OCI-LY7 (cell line): Measurements from ENCODE around the gene EFNA5. TPM values are rescaled to one million over a fixed set of nuclear protein-coding genes. Genes with fewer than 3 reads are reported as not detected.

Source experiments
- Bru-seq: library from RNA; stranded (reverse); fragments of 400-500 nt; gene quantifications from one replicate; lab custom pipeline; 2021; lab: Mats Ljungman, UMichigan
- BruChase-seq, 2 experiments: library from RNA; stranded (reverse); fragments of 400-500 nt; gene quantifications; one replicate each; lab custom pipeline; 2021; lab: Mats Ljungman, UMichigan
- BruUV-seq: library from RNA; stranded (reverse); fragments of 400-500 nt; replicated peaks from 2 replicates; lab custom pipeline; 2021; lab: Mats Ljungman, UMichigan
- CTCF ChIA-PET: fragments of 300-600 bp; sonication (Branson Sonifier 250); formaldehyde crosslinking; loops from one replicate; lab custom pipeline; 2022; ENCODE audit warnings: antibody characterized with exemption; ENCODE audit not compliant: unreplicated experiment; lab: Charles Lee
- POLR2A ChIA-PET: fragments of 300-600 bp; sonication (Branson Sonifier 250); formaldehyde crosslinking; loops from one replicate; lab custom pipeline; 2022; ENCODE audit warnings: antibody characterized with exemption; lab: Charles Lee
- DNase-seq: peaks from one replicate; pipeline ENCODE4 v3.0.0-alpha.2; 2015; ENCODE audit warnings: low spot score
- H2AFZ ChIP-seq: fragments of 200-600 bp; sonication (generic), shearing (Covaris generic); 2 replicates; pipeline ENCODE4 v1.6.1; 2014; ENCODE audit warnings: mild to moderate bottlenecking, antibody characterized with exemption, low read length, moderate library complexity
- H3K27ac ChIP-seq: fragments of 200-600 bp; sonication (generic); 2 replicates; pipeline ENCODE4 v1.5.1; 2014; ENCODE audit warnings: mixed run types, low read depth, mild to moderate bottlenecking, moderate library complexity, low read length, inconsistent platforms; ENCODE audit not compliant: poor library complexity, severe bottlenecking
- H3K36me3 ChIP-seq: fragments of 200-600 bp; sonication (generic); 2 replicates; pipeline ENCODE4 v1.6.1; 2014; ENCODE audit warnings: mild to moderate bottlenecking, antibody characterized with exemption, low read length, moderate library complexity, mixed read lengths; ENCODE audit not compliant: insufficient read depth
- H3K4me1 ChIP-seq: fragments of 200-600 bp; sonication (generic); 2 replicates; pipeline ENCODE4 v1.5.1; 2014; ENCODE audit warnings: mild to moderate bottlenecking, low read length; ENCODE audit not compliant: insufficient read depth, poor library complexity, severe bottlenecking
- H3K4me2 ChIP-seq: fragments of 200-600 bp; sonication (generic); 2 replicates; pipeline ENCODE4 v1.6.1; 2014; ENCODE audit warnings: mild to moderate bottlenecking, low read length
- H3K4me3 ChIP-seq: fragments of 200-600 bp; sonication (generic); 2 replicates; pipeline ENCODE4 v1.5.1; 2014; ENCODE audit warnings: mild to moderate bottlenecking, low read depth, low read length; ENCODE audit not compliant: poor library complexity, severe bottlenecking
- H3K79me2 ChIP-seq: fragments of 200-600 bp; sonication (generic); 2 replicates; pipeline ENCODE4 v1.6.1; 2016; ENCODE audit warnings: low read depth, mild to moderate bottlenecking, low read length, moderate library complexity, mixed read lengths; ENCODE audit not compliant: insufficient read depth
- H3K9me2 ChIP-seq: fragments of 200-600 bp; sonication (generic); 2 replicates; pipeline ENCODE4 v1.6.1; 2016; ENCODE audit warnings: mild to moderate bottlenecking, low read length, mixed read lengths; ENCODE audit not compliant: insufficient read depth
- H3K9me3 ChIP-seq: fragments of 200-600 bp; sonication (generic); 2 replicates; pipeline ENCODE4 v1.6.1; 2014; ENCODE audit warnings: mild to moderate bottlenecking, mixed run types, low read length, mixed read lengths
- H4K20me1 ChIP-seq: fragments of 200-600 bp; sonication (generic); 2 replicates; pipeline ENCODE4 v1.6.1; 2014; ENCODE audit warnings: mild to moderate bottlenecking, antibody characterized with exemption, low read length, moderate library complexity, mixed read lengths; ENCODE audit not compliant: insufficient read depth
- EZH2phosphoT487 ChIP-seq: fragments of 200-600 bp; sonication (generic); IDR thresholded peaks from 2 replicates; pipeline ENCODE4 v1.6.1; 2018; ENCODE audit warnings: low read depth, borderline replicate concordance, mild to moderate bottlenecking, mixed run types, antibody characterized with exemption, low read length, moderate library complexity, mixed read lengths
- intact Hi-C: fragments of 100-400 bp; cut with micrococcal nuclease; formaldehyde crosslinking; loops from one replicate; pipeline ENCODE4 v1.10.0; 2022; ENCODE audit not compliant: unreplicated experiment
- long read RNA-seq: library from polyadenylated mRNA; stranded (forward); transcript quantifications from one replicate; pipeline ENCODE4 v2.0.0, GENCODE V29; 2022
- total RNA-seq, 2 experiments: library from RNA; depleted of rRNA in 1 of 2; stranded (reverse); fragments of >200 nt in 1 of 2; shearing (Covaris generic) in 1 of 2; gene quantifications; 2 replicates each; pipeline ENCODE4 v1.2.3, GENCODE V29; 2014 to 2022
- TF ChIP-seq, protein P1 (sequence below): fragments of 200-600 bp; sonication (generic); conservative IDR thresholded peaks from 2 replicates; pipeline ENCODE4 v1.5.1; 2014; ENCODE audit warnings: mild to moderate bottlenecking, antibody characterized with exemption, low read length, moderate library complexity, mixed read lengths

Gene EFNA5
- 1.1 and 2.1 TPM in 2 replicates for total RNA-seq (2014; rRNA removed; shearing (Covaris generic))
- total RNA-seq (2022) = 3.1 and 3.6 TPM in 2 replicates
- percentile 39 among the genes with signal in this experiment for Bru-seq, nascent RNA
- BruChase-seq, experiment 1, labeled RNA remaining after a 6-hour chase = percentile 37 among the genes with signal in this experiment
- percentile 43 among the genes with signal in this experiment for BruChase-seq, experiment 2, labeled RNA remaining after a 2-hour chase
- long read RNA-seq, partial matches to known transcripts = 0 of 1 reads
- long read RNA-seq, other reads (novel, unspliced or antisense) = 1 of 1 reads

DNA sequence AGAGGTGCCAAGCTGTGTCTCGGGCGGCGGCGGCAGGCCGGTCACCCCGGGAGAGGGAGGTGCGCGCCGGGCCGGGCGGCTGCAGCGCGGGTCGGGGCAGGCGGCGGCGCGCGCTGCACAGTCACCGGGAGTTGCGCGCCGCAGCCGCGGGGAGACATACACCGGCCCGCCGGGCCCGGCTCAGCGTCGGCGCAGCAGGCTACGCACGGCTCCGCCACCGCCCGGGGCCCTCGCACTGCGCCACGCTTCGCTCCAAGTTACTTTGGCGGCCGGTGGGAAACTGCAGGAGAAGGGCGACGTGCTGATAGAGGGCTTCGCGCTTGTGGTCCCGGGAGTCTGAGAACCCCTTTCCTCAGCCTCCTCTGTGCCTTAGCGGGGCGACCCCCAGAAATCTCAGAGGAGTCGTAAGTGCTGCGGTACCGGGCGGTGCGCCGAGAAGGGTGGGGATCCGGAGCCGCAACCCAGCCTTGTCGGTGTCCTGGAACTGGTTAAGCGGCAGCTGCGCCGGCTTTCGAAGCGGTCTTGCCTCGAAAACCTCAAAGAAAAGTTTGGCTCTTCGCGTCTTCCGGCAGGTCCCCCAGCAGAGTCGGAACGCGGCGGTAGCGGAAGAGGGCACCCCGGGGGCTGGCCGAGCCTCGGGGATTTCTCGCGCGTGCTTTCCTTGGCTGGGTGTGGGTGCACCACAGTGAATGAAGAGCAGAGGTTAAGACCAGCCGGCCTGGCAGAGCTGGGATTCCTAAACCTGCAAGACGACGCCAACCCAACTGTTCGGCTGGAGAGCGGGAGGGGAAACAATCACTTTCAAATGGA is at the start of gene EFNA5:
Gene EFNA5 (minus strand): TSS at position 6 of the 810 bp plus-strand sequence.
- H2AFZ ChIP-seq = peak within 1 kb of the TSS; percentile 97
- BruUV-seq = no TSS peak
- TF ChIP-seq, protein P1, sequence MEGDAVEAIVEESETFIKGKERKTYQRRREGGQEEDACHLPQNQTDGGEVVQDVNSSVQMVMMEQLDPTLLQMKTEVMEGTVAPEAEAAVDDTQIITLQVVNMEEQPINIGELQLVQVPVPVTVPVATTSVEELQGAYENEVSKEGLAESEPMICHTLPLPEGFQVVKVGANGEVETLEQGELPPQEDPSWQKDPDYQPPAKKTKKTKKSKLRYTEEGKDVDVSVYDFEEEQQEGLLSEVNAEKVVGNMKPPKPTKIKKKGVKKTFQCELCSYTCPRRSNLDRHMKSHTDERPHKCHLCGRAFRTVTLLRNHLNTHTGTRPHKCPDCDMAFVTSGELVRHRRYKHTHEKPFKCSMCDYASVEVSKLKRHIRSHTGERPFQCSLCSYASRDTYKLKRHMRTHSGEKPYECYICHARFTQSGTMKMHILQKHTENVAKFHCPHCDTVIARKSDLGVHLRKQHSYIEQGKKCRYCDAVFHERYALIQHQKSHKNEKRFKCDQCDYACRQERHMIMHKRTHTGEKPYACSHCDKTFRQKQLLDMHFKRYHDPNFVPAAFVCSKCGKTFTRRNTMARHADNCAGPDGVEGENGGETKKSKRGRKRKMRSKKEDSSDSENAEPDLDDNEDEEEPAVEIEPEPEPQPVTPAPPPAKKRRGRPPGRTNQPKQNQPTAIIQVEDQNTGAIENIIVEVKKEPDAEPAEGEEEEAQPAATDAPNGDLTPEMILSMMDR = no peak
- no peak for TF ChIP-seq EZH2phosphoT487
- POLR2A ChIA-PET = interaction anchor here (0.7 kb wide), 2 partner anchors 63 to 110 kb away, joined by 3 to 4 read pairs; no protein-coding TSS in a partner anchor
- no peaks in the 10 kb centered on the region for H3K36me3 ChIP-seq
- no peaks in the 10 kb centered on the region for H3K9me2 ChIP-seq
- CTCF ChIA-PET = no interaction called here
- peak within 1 kb of the TSS; percentile 95 for H3K4me2 ChIP-seq
- no peaks in the 10 kb centered on the region for H4K20me1 ChIP-seq
- peak within 1 kb of the TSS; percentile 10 for H3K27ac ChIP-seq
- intact Hi-C loops = loop anchor here (5.0 kb wide), 3 partner anchors 209 to 424 kb away; no protein-coding TSS in a partner anchor
- no peaks in the 10 kb centered on the region for H3K9me3 ChIP-seq
- DNase-seq = peak; percentile 77
- H3K4me1 ChIP-seq = peaks cover 25% of the 10 kb centered on the region
- peak within 1 kb of the TSS; percentile 74 for H3K4me3 ChIP-seq
- H3K79me2 ChIP-seq = no peaks in the 10 kb centered on the region

DNA sequence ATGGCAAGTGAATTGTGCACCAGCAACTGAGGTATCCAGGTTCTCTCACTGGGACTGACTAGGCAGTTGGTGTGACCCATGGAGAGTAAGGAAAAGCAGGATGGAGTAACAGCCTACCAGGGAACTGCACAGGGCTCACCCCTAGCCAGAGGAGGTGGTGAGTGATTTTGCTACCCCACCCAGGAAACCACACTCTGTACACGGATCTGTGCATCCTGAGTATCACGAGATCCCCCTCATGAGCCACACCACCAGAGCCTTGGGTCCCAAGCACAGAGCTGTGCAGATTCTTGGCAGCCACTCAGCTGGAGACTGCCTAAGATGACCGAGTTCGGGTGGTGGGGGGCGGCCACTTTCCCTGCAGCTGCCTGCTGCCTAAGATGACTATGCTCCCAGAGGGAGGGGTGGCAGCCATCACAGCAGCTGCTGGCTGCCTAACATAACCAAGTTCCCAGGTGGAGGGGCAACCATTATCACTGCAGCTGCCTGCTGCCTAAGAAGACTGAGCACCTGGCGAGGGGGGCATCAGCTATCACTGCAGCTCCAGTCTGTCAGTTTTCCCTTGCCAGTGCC is 48.4 kb upstream of the EFNA5 start:
- TF ChIP-seq, protein P1 = no peak
- no peak for TF ChIP-seq EZH2phosphoT487
- POLR2A ChIA-PET = interaction anchor here (0.8 to 1.0 kb wide), 2 partner anchors 10 to 13 kb away, joined by 3 read pairs; no protein-coding TSS in a partner anchor
- Histone ChIP-seq H3K79me2 (no peaks in the 10 kb centered on the region), H3K27ac (no peak overlapping the region), H3K4me2 (no peak overlapping the region), H4K20me1 (no peaks in the 10 kb centered on the region), H3K4me1 (no peaks in the 10 kb centered on the region), H3K36me3 (no peaks in the 10 kb centered on the region), H3K9me2 (no peaks in the 10 kb centered on the region), H2AFZ (no peak overlapping the region), H3K4me3 (no peak overlapping the region), H3K9me3 (no peaks in the 10 kb centered on the region)
- intact Hi-C loops = no loop called here
- DNase-seq = no peak
- BruUV-seq = no TSS peak
- CTCF ChIA-PET = no interaction called here
